Eye (tissue), 1 donor: ENCODE measurements around the gene CYLC2.

ENCODE experiments used
- DNase-seq: peaks from one replicate; pipeline ENCODE4 v3.0.0-alpha.2; 2015

CYLC2 gene, protein sequence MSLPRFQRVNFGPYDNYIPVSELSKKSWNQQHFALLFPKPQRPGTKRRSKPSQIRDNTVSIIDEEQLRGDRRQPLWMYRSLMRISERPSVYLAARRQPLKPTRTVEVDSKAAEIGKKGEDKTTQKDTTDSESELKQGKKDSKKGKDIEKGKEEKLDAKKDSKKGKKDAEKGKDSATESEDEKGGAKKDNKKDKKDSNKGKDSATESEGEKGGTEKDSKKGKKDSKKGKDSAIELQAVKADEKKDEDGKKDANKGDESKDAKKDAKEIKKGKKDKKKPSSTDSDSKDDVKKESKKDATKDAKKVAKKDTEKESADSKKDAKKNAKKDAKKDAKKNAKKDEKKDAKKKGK

DNA sequence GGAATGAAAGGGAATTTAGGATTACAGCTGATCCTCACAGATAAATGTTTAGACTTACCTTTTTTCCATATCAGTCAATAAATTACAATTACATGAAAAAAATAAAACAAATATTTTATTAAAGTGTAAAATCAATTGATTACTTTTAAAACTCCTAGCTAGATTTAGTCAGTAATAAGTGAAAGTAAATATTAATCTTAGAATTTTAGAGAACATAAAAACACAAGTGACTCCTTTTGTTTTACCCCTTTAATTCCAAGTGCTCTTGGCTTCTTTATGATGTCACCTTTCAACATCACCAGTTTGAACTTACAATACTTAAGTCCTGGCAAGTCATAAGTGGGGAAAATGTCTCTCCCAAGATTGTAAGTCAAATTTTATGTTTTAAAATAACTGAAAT is at the start of gene CYLC2:
Gene CYLC2, plus strand, starts transcription at position 301 of the 400 bp plus-strand sequence. Its CDS starts 48 bp downstream, at position 349.
- DNase-seq = no peak

DNA sequence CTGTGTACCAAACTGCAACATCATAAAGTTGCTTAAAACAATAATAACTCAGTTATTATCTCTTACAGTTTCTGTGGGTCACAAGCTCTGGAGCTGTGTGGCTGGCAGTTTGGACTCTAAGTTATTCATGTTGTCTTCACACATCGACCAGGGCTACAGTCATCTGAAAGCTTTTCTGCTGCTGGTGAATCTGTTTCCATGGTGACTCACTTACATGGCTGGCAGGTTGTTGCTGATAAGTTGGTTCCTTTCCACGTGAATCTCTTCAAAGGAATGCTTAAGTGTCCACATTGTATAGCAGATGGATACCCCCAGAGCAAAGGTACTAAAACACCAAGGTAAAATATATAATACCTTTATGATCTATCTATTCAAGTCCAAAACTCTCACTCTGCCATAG is 44.8 kb upstream of the CYLC2 start:
- no peak for DNase-seq

DNA sequence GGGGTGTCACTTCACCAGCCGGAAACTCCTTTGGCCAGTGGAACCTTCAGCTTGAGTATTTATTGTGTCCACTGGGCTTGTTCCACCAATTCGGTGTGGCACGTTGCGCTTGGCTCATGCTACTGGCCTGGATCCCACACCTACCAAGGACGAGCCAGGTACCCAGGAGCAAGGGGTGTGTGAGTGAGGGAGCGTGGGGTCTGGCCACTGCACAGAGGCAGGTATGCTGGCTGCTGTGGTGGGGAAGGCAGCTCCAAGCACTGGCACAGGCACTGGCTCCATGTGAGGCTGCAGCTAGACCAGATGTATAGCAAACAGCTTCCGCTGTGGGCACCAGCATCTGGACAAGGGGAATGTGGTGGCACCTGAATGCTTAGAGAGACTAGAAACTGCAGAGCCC is 28.1 kb upstream of the CYLC2 start:
- no peak for DNase-seq

- DNase-seq = no peak
Measured at GRCh38 chr9:102967979-102968378, 27.2 kb upstream of the CYLC2 start.

GRCh38 chr9:102972780-102973179 is 22.4 kb upstream of the CYLC2 start:
- no peak for DNase-seq

DNA sequence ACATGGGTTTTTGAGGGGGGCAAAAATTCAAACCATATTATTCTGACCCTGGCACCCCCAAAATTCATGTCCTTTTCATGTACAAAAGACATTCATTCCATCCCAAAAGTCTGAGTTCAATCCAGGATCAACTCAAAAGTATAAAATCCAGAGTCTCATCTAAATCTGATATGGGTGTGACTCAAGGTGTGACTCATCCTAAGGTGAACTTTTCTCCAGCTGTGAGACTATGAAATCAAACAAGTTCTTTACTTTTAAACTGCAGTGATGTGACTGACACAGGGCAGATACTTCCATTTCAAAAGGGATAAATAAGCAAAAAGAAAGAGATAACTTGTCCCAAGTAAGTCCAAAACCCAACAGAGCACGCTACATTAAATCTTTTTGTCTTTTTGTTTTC is 20.6 kb upstream of the CYLC2 start:
- DNase-seq = no peak

DNA sequence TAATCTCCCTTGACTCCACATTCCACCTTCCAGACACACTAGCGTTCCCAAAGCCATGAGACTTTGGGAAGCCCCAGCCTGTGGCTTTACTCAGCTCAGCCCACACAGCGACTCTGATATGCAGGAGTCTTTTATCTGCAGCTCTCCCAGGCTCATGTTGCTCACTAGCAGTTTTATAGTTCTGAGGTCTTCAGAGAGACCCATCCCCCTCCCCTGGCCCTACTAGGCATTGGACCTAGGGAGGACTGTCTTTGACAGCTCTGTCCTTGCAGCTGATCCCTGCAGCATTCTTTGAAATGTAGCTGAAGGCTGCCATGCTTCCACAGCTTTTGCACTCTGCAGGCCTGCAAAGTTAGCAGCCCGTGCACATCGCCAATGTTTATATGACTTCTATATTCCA is 19.9 kb upstream of the CYLC2 start:
- DNase-seq = no peak

DNA sequence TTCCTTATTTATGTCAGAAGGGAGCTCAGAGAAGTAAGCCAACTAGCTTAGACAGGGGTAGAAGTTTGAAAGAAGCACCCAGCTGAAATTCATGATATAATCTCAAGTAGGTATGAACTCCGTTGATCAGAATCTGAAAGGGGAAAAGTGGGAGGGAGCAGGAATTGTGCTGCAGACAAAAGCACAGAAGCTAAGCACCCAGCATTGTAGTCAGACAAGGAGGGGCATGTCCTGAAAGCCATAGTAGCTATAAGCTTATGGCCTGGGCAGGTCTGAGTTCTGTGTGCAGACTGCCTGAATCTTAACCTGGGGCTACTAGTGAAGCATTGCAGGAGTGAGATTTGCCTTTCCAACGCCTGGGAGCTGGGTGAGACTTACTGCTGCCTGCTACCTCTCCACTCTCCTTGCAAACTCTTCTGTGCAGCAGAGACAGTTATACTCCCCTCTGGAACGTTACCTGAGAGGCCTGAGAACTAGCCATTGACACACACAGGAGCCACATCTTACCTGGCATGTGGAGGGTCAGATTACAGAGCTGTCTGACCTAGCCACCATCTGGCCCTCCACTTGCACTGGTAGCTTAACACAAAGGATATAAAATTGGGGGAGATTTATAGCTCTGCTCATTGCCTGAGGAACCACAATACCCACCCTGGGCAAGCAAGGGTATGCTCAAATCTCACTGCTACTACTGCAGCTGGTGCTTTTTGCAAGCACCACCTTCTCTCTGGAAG is 9.8 kb upstream of the CYLC2 start:
- no peak for DNase-seq

- no peak for DNase-seq
Measured at GRCh38 chr9:102986425-102986824, 8.7 kb upstream of the CYLC2 start.

DNA sequence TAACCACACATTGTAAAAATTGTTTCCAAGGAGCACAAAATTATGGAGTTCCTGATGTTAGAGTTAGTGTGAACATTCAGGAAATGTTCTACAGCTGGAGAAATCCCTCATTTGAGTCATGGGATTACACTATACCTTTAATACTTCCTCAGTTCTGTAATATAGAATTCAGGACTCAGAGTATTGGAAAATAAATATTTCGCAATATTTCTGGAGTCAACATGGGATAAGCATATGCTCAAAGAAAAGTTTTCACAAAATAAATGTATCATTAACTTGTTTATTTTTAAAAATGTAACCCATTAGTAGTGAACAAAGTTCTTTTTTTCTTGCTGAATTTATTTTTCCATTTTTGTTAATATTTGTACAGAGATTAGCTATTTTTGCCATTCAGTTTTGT is 8.6 kb downstream of the CYLC2 start:
- no peak for DNase-seq

- DNase-seq = no peak
Measured at GRCh38 chr9:103014242-103014641, 19.1 kb downstream of the CYLC2 start.

DNA sequence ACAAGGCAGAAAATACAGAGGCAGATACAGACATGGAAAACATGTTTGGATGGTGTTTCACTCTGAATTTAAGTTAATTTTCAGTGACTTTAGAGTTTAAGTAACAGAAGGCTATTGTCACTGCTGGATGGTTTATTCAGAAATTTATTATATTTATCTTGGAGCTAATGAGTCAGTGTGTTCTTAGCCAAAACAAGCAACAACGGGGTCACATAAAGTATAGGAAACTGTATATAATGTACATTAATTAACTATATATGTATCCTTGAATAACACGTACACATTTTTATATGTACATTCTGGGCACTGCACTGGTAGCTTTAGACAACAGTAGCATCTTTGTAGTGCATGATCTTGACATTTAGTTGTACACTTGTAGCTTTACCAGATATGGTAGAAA is 30.7 kb downstream of the CYLC2 start:
- no peak for DNase-seq

- DNase-seq = no peak
Measured at GRCh38 chr9:103037508-103038477, 42.7 kb downstream of the CYLC2 start.

DNA sequence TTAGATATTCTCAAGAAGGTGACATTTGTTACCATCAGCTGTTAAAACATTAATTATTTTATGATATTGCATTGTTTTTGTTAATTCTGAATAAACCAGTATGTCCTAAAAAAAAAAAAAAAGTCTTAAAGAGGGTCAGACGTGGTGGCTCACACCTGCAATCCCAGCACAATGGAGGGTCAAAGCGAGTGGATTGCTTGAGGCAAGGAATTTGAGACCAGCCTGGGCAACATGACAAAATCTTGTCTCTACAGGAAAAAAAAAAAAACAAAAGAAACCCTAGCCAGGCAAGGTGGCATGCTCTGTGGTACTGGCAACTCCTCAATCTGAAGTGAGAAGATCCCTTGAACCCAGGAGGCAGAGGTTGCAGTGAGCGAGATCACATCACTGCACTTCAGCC is 46.8 kb downstream of the CYLC2 start:
- no peak for DNase-seq
